ENCODE data around the gene LPGAT1.

- TF ChIP-seq CTCF (conservative IDR thresholded peaks at IDR 0.05) (no peak), EZH2 (IDR thresholded peaks at IDR 0.05; ENCODE audit: low read depth) (no peak)
Measured at GRCh38 chr1:211722277-211723175, 108.0 kb downstream of the LPGAT1 start.

Measured in PC-9 (cell line).